Measurements from ENCODE around the gene PRR12.

Gene PRR12

GRCh38 chr19:49658139-49658517, 67.1 kb downstream of the PRR12 start:
- H3K4me3 ChIP-seq (replicated peaks in 1 of 2; ENCODE audit: low read depth in 2 of 2, low read length in 2 of 2): no peak overlapping the region
- TF ChIP-seq CTCF (IDR thresholded peaks at IDR 0.05; ENCODE audit: low read depth, low read length): no peak
- no peak for DNase-seq (ENCODE audit: low read depth in 2 of 2)

GRCh38 chr19:49658566-49659442, 67.8 kb downstream of the PRR12 start:
- DNase-seq (ENCODE audit: low read depth in 2 of 2): no peak
- no peak overlapping the region for H3K4me3 ChIP-seq (replicated peaks in 1 of 2; ENCODE audit: low read depth in 2 of 2, low read length in 2 of 2)
- no peak for TF ChIP-seq CTCF (IDR thresholded peaks at IDR 0.05; ENCODE audit: low read depth, low read length)

GRCh38 chr19:49660338-49660961, 69.5 kb downstream of the PRR12 start:
- DNase-seq (ENCODE audit: low read depth in 2 of 2): no peak
- no peak for TF ChIP-seq CTCF (IDR thresholded peaks at IDR 0.05; ENCODE audit: low read depth, low read length)

GRCh38 chr19:49662011-49662410, 71.0 kb downstream of the PRR12 start:
- no peak for DNase-seq (ENCODE audit: low read depth in 2 of 2)
- H3K4me3 ChIP-seq (replicated peaks in 1 of 2; ENCODE audit: low read depth in 2 of 2, low read length in 2 of 2): no peak overlapping the region
- TF ChIP-seq CTCF (IDR thresholded peaks at IDR 0.05; ENCODE audit: low read depth, low read length): no peak

More at GRCh38 chr19:49660338-49660961, 69.5 kb downstream of the PRR12 start:
- H3K4me3 ChIP-seq (replicated peaks in 1 of 2; ENCODE audit: low read depth in 2 of 2, low read length in 2 of 2): no peak overlapping the region

GRCh38 chr19:49663224-49663623, 72.2 kb downstream of the PRR12 start:
- DNase-seq (ENCODE audit: low read depth in 2 of 2): no peak
- TF ChIP-seq CTCF (IDR thresholded peaks at IDR 0.05; ENCODE audit: low read depth, low read length): no peak
- no peak overlapping the region for H3K4me3 ChIP-seq (replicated peaks in 1 of 2; ENCODE audit: low read depth in 2 of 2, low read length in 2 of 2)

- DNase-seq (ENCODE audit: low read depth in 2 of 2): peak; percentile 79 to 83
- peak overlapping the region; percentile 72 to 88 for H3K4me3 ChIP-seq (replicated peaks in 1 of 2; ENCODE audit: low read depth in 2 of 2, low read length in 2 of 2)
- no peak for TF ChIP-seq CTCF (IDR thresholded peaks at IDR 0.05; ENCODE audit: low read depth, low read length)
Measured at GRCh38 chr19:49664171-49665035, 73.4 kb downstream of the PRR12 start.
